GM08714 (cell line): Measurements from ENCODE around the gene CDSN.

Experiments
- H3K4me3 ChIP-seq: fragments of 200-500 bp; sonication (Bioruptor generic); 2 replicates; pipeline ENCODE4 v1.5.1; 2014; ENCODE audit warnings: mild to moderate bottlenecking, low read length, inconsistent platforms
- ZNF274 ChIP-seq: IDR thresholded peaks from 2 replicates; pipeline ENCODE4 v1.6.1; 2012; ENCODE audit warnings: mild to moderate bottlenecking, low read depth, low read length

Gene CDSN

DNA sequence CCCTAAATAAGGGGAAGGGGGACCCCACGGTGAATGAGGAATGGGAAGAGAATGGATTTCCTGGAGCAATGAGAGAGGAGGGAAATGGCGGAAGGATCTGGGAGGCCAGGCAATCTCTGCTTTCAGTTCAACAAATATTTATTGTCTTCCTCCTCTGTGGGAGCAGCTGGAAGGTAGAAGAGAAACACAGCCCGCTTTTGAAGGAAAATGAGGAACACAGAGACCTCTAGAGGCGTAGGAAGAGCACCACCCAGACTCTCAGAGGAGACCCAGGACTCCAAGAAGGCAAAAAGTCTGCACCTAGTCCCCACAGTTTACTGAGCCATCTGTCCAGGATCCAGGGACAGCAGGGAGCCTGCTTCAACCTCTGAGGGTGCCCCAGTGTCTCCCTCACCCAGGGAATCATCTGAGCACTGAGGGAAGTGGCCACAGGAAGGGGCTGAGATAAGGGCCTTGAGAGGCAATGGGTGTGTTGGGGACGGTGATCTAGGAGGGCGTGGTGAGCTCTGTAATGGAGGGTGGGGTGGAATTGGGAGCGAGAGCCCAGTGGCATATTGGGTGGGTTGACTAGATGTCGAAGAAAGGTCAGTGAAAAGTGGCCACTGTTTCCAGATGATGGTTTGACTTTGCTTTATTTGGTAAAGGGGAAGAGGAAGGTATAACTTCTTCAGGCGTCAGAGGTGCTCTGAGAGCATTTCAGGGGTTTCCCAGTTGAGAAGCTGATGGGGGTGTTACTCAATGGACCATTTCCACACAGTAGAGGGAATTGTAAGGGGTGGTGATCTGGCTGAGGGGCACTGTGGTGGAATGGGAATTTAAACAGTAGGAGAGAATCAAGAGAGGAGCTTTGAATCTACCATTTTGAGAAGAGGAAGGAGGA is 5.0 kb downstream of the CDSN start:
- no peak overlapping the region for H3K4me3 ChIP-seq
- no peak for TF ChIP-seq ZNF274

DNA sequence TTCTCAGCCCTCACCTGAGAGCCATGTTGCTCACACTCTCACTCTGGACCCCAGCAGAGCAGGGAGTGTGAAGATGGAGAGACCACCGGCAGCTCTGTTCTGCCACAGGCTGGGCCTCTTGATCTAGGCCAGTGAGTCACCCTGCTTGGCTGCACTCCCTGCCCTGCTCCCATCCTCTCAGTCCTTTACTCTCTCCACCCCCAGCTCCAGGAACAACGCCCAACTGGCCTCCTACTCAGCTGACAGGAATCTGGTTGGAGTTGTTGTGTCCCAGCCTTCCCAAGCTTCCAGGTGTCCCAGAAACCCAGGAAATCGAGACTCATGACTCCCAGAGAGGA is 5.7 kb downstream of the CDSN start, which contains the start of gene PSORS1C1:
Gene PSORS1C1, plus strand, starts transcription at position 260 of the 338 bp plus-strand sequence. CDS start 14,833 bp downstream, outside the sequence.
- H3K4me3 ChIP-seq = no peak within 1 kb of the TSS
- TF ChIP-seq ZNF274 = no peak

DNA sequence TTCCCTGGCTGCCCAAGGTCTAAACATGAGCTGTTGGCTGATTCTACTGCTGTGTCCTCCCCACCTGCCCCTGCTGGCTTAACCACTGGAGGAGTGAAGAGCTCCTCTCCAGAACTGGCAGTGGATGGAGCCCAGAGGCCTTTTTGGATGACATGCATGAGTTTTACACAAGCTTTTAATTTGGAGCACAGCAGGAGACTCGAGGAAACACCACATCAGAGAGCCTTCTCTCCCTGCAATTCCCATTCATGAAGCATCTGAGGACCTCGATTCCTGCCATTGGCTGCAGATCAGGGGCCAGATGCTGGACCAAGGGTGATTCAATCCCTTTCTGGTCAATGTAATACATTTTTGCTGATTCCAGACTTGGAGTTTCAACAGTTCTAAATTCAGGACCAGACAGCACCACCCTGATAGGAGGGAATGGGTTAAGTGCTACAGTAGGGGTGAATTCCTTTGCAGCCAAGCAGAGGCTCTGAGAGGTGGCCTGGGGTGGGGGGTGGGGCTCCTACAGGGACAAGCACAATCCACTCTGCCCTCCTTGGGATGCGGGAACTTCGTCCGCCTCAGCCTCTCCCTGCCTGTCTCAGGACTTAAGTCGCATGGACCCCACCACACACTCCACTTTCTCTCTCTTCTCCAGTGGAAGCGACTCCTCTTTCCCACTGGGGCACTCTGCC is 6.2 kb downstream of the CDSN start:
- no peak overlapping the region for H3K4me3 ChIP-seq
- no peak for TF ChIP-seq ZNF274

DNA sequence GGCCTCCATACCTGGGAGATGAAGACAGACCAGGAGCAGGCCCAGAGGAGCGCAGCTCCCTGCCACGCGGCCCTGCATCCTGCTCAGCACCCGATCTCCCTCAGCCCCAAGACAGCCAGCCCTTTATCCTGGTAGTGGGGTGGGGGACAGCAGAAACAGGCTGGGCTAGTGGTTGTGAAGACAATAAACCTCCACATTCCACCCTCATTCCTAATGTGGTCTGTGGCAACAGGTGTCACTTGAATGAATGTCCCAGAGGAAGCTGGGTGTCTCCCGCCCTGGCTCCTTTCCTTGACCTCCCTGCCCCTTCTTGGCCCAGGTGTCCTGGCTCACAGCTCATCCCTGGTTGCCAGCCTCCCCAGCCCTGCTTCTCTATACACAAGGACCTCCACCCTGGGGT is 7.8 kb downstream of the CDSN start, which contains the start of gene C6orf15:
Gene C6orf15, minus strand, starts transcription at position 98 of the 400 bp plus-strand sequence. Its CDS starts 20 bp downstream, at position 78.
- no peak for TF ChIP-seq ZNF274
- no peak within 1 kb of the TSS for H3K4me3 ChIP-seq

DNA sequence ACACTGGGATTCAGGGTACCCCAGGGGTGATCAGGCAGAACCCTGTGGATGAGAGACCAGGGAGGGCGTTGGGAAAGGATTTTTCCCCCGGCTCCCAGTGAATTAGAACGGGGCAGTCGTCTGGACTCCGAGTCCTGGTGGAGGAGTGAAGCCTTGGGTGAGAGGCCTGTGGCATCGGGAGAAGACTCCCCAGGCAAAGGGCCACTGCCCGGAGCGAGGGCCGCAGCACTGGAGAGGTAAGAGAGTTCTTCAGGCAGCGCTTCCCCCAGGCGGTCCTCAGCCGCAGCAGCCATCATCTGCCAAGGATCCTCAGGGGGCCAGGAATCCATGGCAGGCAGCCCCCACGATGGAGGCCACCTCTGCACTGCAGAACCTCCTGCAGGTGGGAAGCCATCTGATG is 8.5 kb downstream of the CDSN start:
- no peak for TF ChIP-seq ZNF274
- H3K4me3 ChIP-seq = no peak overlapping the region

DNA sequence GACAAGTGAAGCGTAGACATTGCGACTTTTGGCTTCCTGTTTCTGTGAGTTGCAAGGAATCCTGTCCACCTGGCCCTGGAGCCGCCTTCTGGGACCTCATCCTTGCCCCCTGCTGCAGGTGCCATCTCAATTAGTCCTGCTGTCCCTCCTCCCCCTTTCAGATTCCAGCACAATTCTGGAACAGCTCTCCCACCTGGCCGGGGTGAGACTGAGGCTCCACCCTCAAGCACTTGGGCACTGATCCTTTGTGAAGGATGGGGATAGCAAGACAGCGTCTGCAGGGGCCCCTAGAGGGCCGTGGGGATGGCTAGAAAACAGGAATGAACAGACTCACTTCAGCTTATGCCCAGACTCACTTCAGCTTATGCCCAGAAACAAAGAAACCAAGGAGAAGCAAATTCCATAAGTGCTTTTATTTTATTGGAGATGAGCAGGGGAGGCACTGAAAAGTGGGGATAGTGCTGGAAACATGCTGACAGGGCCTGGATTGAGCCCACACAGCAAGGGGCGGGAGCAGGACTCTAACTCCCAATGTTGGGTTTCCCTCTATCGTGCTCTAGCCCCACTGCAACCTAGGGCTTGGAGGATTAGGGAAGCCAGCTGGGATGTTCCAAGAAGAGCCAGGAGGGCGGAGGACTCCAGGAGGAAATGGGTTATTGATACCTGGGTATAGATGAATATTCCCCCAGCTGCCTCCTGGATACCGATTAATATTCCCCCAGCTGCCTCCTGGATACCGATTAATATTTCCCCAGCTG is 9.2 kb downstream of the CDSN start:
- no peak overlapping the region for H3K4me3 ChIP-seq
- TF ChIP-seq ZNF274 = no peak

DNA sequence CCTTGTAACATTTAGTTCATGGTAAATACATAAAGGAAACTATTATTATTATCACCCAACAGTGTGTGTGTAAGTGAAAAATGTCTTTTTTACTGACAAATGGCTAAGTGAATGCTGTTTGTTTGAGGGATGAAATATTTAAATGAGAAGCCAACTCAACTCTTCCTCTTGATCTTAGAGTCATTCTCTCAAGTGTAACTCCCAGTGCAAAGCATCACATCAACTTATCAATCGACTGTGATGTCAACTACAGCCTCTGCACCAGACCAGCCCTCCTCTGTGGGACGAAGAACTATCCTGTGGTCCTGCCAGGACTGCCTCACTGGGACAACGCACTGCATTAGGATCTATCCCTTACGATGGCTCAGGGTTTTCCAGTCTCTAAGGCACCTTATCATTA is 13.2 kb downstream of the CDSN start:
- no peak for TF ChIP-seq ZNF274
- no peak overlapping the region for H3K4me3 ChIP-seq

DNA sequence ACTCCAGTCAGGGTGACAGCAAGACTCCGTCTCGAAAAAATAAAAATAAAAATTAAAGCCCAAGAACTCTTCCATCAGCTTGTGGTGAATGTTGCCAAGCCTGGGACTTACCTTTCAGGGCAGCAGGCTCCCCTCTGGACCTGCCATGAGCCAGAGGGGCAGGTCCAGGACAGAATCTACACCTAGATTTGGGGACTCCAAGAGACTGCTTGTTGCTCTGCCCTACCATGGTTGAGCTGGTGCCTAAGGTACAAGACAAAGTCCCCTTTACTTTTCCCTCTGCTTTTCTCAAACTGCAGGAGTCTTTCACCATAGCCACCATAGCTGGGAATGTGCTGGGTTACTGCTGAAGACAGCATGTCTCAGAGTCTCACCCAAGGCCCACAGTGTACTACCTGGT is 17.1 kb downstream of the CDSN start:
- no peak for TF ChIP-seq ZNF274
- no peak overlapping the region for H3K4me3 ChIP-seq

DNA sequence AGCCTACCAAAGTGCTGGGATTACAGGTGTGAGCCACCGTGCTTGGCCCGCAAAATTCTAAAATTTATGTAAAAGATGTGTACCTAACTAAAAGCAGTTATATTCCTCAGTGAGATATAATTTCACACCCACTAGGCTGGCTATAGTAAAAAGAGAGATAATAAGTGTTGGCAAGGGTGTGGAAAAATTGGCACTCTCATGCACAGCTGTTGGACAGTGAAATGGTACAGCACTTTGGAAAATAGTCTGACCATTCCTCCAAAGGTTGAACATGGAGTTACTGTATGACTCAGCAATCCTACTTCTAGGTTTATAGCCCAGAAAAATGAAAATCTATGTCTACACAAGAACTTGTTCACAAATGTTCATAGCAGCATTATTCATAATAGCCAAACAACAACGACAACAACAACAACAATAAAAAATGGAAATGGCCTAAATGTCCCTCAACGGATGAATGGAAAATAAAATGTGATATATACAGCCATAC is 21.8 kb downstream of the CDSN start:
- no peak overlapping the region for H3K4me3 ChIP-seq
- no peak for TF ChIP-seq ZNF274

DNA sequence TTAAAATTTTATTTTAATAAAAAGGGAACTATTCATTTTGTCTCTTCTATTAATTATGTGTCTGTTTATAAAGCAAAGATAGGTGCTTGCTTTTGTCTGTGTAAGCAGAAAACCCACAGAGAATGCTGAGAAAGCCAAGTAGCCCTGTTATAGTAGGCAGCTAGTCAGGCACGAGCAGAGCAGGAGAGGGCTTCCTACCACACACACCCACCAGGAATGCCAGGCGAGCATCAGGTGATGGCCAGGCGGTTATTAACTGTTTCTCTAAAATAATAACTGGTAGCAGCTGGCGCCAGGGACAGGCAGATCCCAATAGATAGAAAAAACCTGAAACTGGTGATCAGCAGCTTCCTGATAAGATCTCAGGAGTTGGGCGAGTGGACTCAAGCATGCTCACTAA is 23.6 kb downstream of the CDSN start:
- TF ChIP-seq ZNF274 = no peak

DNA sequence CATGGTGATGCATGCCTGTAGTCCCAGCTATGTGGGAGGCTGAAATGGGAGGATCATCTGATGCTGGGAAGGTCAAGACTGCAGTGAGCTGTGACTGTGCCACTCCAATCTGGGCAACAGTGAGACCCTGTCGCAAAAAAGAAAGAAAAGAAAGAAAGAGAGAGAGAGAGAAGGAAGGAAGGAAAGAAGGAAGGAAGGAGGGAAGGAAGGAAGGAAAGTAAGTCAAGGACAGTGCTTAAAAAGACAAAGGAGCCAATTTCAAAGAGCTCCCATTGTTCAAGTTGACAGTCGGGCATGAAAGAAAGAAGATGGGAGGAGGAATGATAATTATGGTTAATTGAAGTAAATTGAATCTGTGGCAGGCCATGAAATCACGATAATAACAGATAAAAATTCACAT is 24.0 kb downstream of the CDSN start:
- TF ChIP-seq ZNF274 = no peak
- no peak overlapping the region for H3K4me3 ChIP-seq

More for the DNA sequence above, 23.6 kb downstream of the CDSN start:
- no peak overlapping the region for H3K4me3 ChIP-seq

DNA sequence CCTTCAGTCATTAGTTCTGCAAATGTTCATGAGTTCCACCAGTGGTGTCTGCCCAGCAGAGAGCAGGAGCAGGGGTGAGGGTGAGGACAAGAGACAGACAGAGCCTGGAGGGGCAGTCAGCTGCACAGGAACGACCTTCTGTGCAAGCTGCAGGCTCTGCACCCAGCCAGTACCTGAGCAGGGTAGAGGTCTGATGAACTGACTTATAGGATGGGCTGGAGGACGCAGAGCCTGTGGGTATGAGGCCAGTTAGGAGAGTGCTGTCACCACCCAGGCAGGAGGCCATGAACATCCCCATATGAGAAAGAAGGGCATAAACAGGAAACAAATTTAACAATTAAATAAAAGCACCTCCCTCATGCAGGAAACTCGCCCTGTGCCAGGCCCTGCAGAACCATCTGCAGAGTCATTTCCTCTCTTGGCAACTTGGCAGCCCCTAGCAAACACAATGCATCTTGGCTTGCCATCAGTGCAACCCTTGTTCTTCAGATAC is 25.8 kb downstream of the CDSN start:
- no peak for TF ChIP-seq ZNF274
- H3K4me3 ChIP-seq = no peak overlapping the region

DNA sequence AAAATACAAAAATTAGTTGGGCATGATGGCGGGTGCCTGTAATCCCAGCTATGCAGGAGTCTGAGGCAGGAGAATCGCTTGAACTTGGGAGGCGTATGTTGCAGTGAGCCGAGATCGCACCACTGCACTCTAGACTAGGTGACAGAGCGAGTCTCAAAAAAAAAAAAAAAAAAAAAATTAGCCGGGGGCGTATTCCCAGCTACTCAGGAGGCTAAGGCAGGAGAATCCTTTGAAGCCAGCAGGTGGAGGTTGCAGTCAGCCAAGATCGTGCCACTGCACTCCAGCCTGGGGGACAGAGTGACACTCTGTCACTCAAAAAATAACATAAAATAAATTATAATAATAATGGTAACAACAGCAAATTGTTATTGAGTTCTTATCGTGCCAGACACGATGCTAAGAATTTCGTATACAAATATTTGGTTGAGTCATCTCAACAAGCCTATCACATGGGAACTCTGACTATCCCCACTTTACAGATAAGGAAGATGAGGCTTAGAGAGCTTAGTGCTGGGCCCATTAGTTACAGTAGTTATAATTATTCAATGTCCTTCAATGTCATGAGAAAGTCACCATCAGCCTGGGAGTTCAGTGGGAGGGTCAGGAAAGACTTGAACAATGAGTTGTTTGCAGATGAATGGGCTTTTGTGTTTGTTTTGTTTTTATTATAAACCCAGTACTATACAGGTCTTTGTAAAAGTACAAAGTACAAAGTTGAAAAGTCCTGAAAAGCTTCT is 27.3 kb downstream of the CDSN start:
- no peak for TF ChIP-seq ZNF274
- no peak overlapping the region for H3K4me3 ChIP-seq
